ENCODE results near the gene CENPO. TPM values are rescaled to one million over a fixed set of nuclear protein-coding genes. Genes with fewer than 3 reads are reported as not detected.

The CENPO gene
- total RNA-seq, 1 donor from 2014 or later, result 3.0 TPM

GRCh38 chr2:24871852-24872333 lies 78.7 kb downstream of the CENPO start:
- DNase-seq (ENCODE audit: missing footprints), result no peak
- peak; percentile 20 for ATAC-seq
- intact Hi-C loops (cut with DNase I), result loop anchor here (5.0 kb wide), 1 partner anchor 45 kb away; no protein-coding TSS in a partner anchor

Other genes starting within 250 kb of the CENPO start
- 33.4 TPM for gene PTRHD1, start within 50 bp of the CENPO start, total RNA-seq
- 26.7 TPM for gene ADCY3, start 126.8 kb downstream of the CENPO start, total RNA-seq
- gene DNAJC27, start 178.5 kb downstream of the CENPO start, total RNA-seq, result 9.8 TPM
- 4.1 TPM for gene EFR3B, start 248.7 kb downstream of the CENPO start, total RNA-seq